Adipose tissue (tissue), 3 donors: ENCODE data around the gene STOML1. TPM values are rescaled to one million over a fixed set of nuclear protein-coding genes. Genes with fewer than 3 reads are reported as not detected.
A peak's percentile ranks its signal among the peaks of the same experiment; 100 is the strongest.

Experiments
- H3K27ac ChIP-seq: one replicate; pipeline ENCODE4 v1.5.1; 2013; ENCODE audit warnings: low read depth, low read length
- WGBS, 3 donors: extraction: QIAGEN DNeasy Blood & Tissue Kit; methylation state at CpG; one replicate each; pipeline ENCODE4 v1.1.7; 2013; 5-methylcytosine and 5-hydroxymethylcytosine counted together
- polyA plus RNA-seq, 3 donors: library from polyadenylated mRNA; stranded (reverse); fragments of 200-250 nt; gene quantifications; one replicate each; pipeline ENCODE4 v1.2.3, GENCODE V29; 2013
- donor health status: healthy with polysubstance abuse.
- donor health status: Bipolar disorder and iron deficiency.
- donor health status: healthy.

The STOML1 gene
- 10 to 100 TPM; 10.3 to 17.6 (median 14.4) TPM for polyA plus RNA-seq

- WGBS, 3 donors, result 1% methylated on average over 54 to 72 of the region's 72 CpGs
- peak within 1 kb of the TSS; percentile 21 for H3K27ac ChIP-seq
Observed at GRCh38 chr15:73991726-73992593, at the start of gene STOML1. Gene STOML1 (minus strand): TSS chr15:73992295. CDS start chr15:73992223, 72 bp downstream.

- 91 to 93% (median 92%) methylated on average over 10 of the region's 10 CpGs for WGBS, 3 donors
- no peak overlapping the region for H3K27ac ChIP-seq
Observed at GRCh38 chr15:74041311-74041756, 49.2 kb upstream of the STOML1 start.

- 69 to 79% (median 76%) methylated on average over 7 of the region's 7 CpGs for WGBS, 3 donors
- no peak overlapping the region for H3K27ac ChIP-seq
Observed at GRCh38 chr15:74040109-74040850, 48.2 kb upstream of the STOML1 start.

GRCh38 chr15:74039656-74040010, 47.5 kb upstream of the STOML1 start:
- 74 to 77% (median 76%) methylated on average over 5 of the region's 5 CpGs for WGBS, 3 donors
- no peak overlapping the region for H3K27ac ChIP-seq

- no peak overlapping the region for H3K27ac ChIP-seq
- WGBS, 3 donors, result 60 to 75% (median 64%) methylated on average over 9 of the region's 9 CpGs
Observed at GRCh38 chr15:74038707-74039655, 46.9 kb upstream of the STOML1 start.

GRCh38 chr15:74037171-74038117, 45.3 kb upstream of the STOML1 start:
- WGBS, 3 donors, result 80 to 86% (median 84%) methylated on average over 21 of the region's 21 CpGs
- H3K27ac ChIP-seq, result no peak overlapping the region

- WGBS, 3 donors, result 76 to 78% (median 77%) methylated on average over 21 of the region's 21 CpGs
- H3K27ac ChIP-seq, result no peak overlapping the region
Observed at GRCh38 chr15:74036271-74037170, 44.4 kb upstream of the STOML1 start.

- WGBS, 3 donors, result 90 to 92% (median 92%) methylated on average over 22 to 28 of the region's 28 CpGs
- H3K27ac ChIP-seq, result no peak overlapping the region
Observed at GRCh38 chr15:74035121-74036017, 43.3 kb upstream of the STOML1 start.

- H3K27ac ChIP-seq, result no peak overlapping the region
- WGBS, 3 donors, result 80 to 90% (median 87%) methylated on average over 10 of the region's 10 CpGs
Observed at GRCh38 chr15:74034206-74034755, 42.2 kb upstream of the STOML1 start.

GRCh38 chr15:74032606-74033561, 40.8 kb upstream of the STOML1 start:
- H3K27ac ChIP-seq, result no peak overlapping the region
- 71 to 89% (median 74%) methylated on average over 16 of the region's 16 CpGs for WGBS, 3 donors

GRCh38 chr15:74032046-74032445, 40.0 kb upstream of the STOML1 start:
- 89 to 93% (median 92%) methylated on average over 6 of the region's 6 CpGs for WGBS, 3 donors

GRCh38 chr15:74028646-74029045, 36.6 kb upstream of the STOML1 start:
- H3K27ac ChIP-seq, result no peak overlapping the region
- WGBS, 3 donors, result 51 to 61% (median 61%) methylated on average over 3 of the region's 3 CpGs

More at GRCh38 chr15:74032046-74032445, 40.0 kb upstream of the STOML1 start:
- no peak overlapping the region for H3K27ac ChIP-seq

GRCh38 chr15:74027688-74028087, 35.6 kb upstream of the STOML1 start:
- no peak overlapping the region for H3K27ac ChIP-seq
- 56 to 73% (median 70%) methylated on average over 3 of the region's 3 CpGs for WGBS, 3 donors

- no peak overlapping the region for H3K27ac ChIP-seq
- WGBS, 3 donors, result 45 to 68% (median 66%) methylated on average over 5 of the region's 5 CpGs
Observed at GRCh38 chr15:74025436-74025835, 33.3 kb upstream of the STOML1 start.
